ENCODE data around the gene ZNF503.
"Not testable (repeated sequence)": the region's sequence is repeated elsewhere in the genome, so short reads cannot be mapped to it uniquely, and the experiment has no call there.

The ZNF503 gene

GRCh38 chr10:75392744-75393143 lies 8.8 kb downstream of the ZNF503 start:
- no peak for DNase-seq

- no peak for DNase-seq
These were observed 9.3 kb downstream of the ZNF503 start for GRCh38 chr10:75392271-75392670.

GRCh38 chr10:75390178-75390577 lies 11.4 kb downstream of the ZNF503 start:
- no peak for DNase-seq

GRCh38 chr10:75388082-75388481 lies 13.5 kb downstream of the ZNF503 start:
- DNase-seq, result no peak

GRCh38 chr10:75386128-75386527 lies 15.4 kb downstream of the ZNF503 start:
- no peak for DNase-seq

GRCh38 chr10:75379817-75380216 lies 21.7 kb downstream of the ZNF503 start:
- no peak for DNase-seq

GRCh38 chr10:75379212-75379724 lies 22.3 kb downstream of the ZNF503 start:
- no peak for DNase-seq

GRCh38 chr10:75378379-75378778 lies 23.2 kb downstream of the ZNF503 start:
- no peak for DNase-seq

- no peak for DNase-seq
These were observed 23.7 kb downstream of the ZNF503 start for GRCh38 chr10:75377869-75378268.

- no peak for DNase-seq
These were observed 25.7 kb downstream of the ZNF503 start for GRCh38 chr10:75375838-75376237.

GRCh38 chr10:75371010-75371409 lies 30.6 kb downstream of the ZNF503 start:
- DNase-seq, result no peak

GRCh38 chr10:75369838-75370237 lies 31.7 kb downstream of the ZNF503 start:
- not testable (repeated sequence) for DNase-seq

- no peak for DNase-seq
These were observed 33.7 kb downstream of the ZNF503 start for GRCh38 chr10:75367901-75368300.

- DNase-seq, result no peak
These were observed 34.5 kb downstream of the ZNF503 start for GRCh38 chr10:75367021-75367487.

- DNase-seq, result no peak
These were observed 38.1 kb downstream of the ZNF503 start for GRCh38 chr10:75363431-75363830.

GRCh38 chr10:75359876-75360275 lies 41.7 kb downstream of the ZNF503 start:
- DNase-seq, result not testable (repeated sequence)

GRCh38 chr10:75358835-75359421 lies 42.6 kb downstream of the ZNF503 start:
- DNase-seq, result no peak

- DNase-seq, result no peak
These were observed 43.4 kb downstream of the ZNF503 start for GRCh38 chr10:75358132-75358531.

GRCh38 chr10:75357500-75357899 lies 44.1 kb downstream of the ZNF503 start:
- no peak for DNase-seq

- DNase-seq, result no peak
These were observed 45.1 kb downstream of the ZNF503 start for GRCh38 chr10:75356484-75356883.

- DNase-seq, result no peak
These were observed 45.9 kb downstream of the ZNF503 start for GRCh38 chr10:75355706-75356105.

- no peak for DNase-seq
These were observed 48.4 kb downstream of the ZNF503 start for GRCh38 chr10:75353183-75353582.

- DNase-seq, result no peak
These were observed 48.9 kb downstream of the ZNF503 start for GRCh38 chr10:75352650-75353049.

GRCh38 chr10:75351637-75352036 lies 49.9 kb downstream of the ZNF503 start:
- DNase-seq, result no peak

GRCh38 chr10:75350791-75351190 lies 50.8 kb downstream of the ZNF503 start:
- no peak for DNase-seq

Data from NCI-H1694 (cell line).